Ascending aorta (tissue), 2 donors: ENCODE data around the gene ERP44. TPM values are rescaled to one million over a fixed set of nuclear protein-coding genes. Genes with fewer than 3 reads are reported as not detected.
"Not testable (repeated sequence)": the region's sequence is repeated elsewhere in the genome, so short reads cannot be mapped to it uniquely, and the experiment has no call there.

ENCODE experiments used
- DNase-seq, 2 donors: peaks; one replicate each; pipeline ENCODE4 v3.0.0-alpha.2; 2019; ENCODE audit warnings: low spot score in 2 of 2
- H3K27ac ChIP-seq, 2 donors: fragments of 200-600 bp; sonication (generic); one replicate each; pipeline ENCODE4 v1.5.1; 2016 to 2017; ENCODE audit warnings: mild to moderate bottlenecking in 1 of 2
- H3K27me3 ChIP-seq: fragments of 200-600 bp; sonication (generic); one replicate; pipeline ENCODE4 v1.5.1; 2017
- H3K36me3 ChIP-seq, 2 donors: fragments of 200-600 bp; sonication (generic); one replicate each; pipeline ENCODE4 v1.5.1; 2016
- H3K4me1 ChIP-seq, 2 donors: fragments of 200-600 bp; sonication (generic); one replicate each; pipeline ENCODE4 v1.5.1; 2016 to 2017; ENCODE audit warnings: mild to moderate bottlenecking in 1 of 2
- H3K4me3 ChIP-seq, 2 donors: fragments of 200-600 bp; sonication (generic); one replicate each; pipeline ENCODE4 v1.5.1; 2016 to 2017; ENCODE audit warnings: mild to moderate bottlenecking in 1 of 2
- H3K9me3 ChIP-seq, 2 donors: fragments of 200-600 bp; sonication (generic); one replicate each; pipeline ENCODE4 v1.5.1; 2016
- intact Hi-C: fragments of 100-400 bp; cut with DNase I; formaldehyde crosslinking; loops from one replicate; pipeline ENCODE4 v1.15.1; 2023
- total RNA-seq: library from RNA; depleted of rRNA; stranded (reverse); fragments of >200 nt; gene quantifications from one replicate; pipeline ENCODE4 v1.1.0, GENCODE V29; 2016
- TF ChIP-seq, protein P1 (sequence below), 3 experiments: fragments of 200-600 bp in 2 of 3; fragments of 450-650 bp in 1 of 3; sonication (generic) in 2 of 3; IDR thresholded peaks; one replicate each; pipeline ENCODE4 v1.5.1; 2016 to 2019; ENCODE audit warnings: antibody characterized with exemption in 3 of 3, mild to moderate bottlenecking in 1 of 3, moderate library complexity in 1 of 3

The ERP44 gene
- total RNA-seq, 1 donor from 2014 or later = 10.7 TPM

GRCh38 chr9:100098046-100098886, 534 bp downstream of the ERP44 start:
- intact Hi-C loops = loop anchor here (2.0 to 10.0 kb wide), 7 partner anchors 191 to 1303 kb away; partner anchors contain the start of genes ALG2, ANKS6, MRPL50 and MSANTD3
- TF ChIP-seq, protein P1, sequence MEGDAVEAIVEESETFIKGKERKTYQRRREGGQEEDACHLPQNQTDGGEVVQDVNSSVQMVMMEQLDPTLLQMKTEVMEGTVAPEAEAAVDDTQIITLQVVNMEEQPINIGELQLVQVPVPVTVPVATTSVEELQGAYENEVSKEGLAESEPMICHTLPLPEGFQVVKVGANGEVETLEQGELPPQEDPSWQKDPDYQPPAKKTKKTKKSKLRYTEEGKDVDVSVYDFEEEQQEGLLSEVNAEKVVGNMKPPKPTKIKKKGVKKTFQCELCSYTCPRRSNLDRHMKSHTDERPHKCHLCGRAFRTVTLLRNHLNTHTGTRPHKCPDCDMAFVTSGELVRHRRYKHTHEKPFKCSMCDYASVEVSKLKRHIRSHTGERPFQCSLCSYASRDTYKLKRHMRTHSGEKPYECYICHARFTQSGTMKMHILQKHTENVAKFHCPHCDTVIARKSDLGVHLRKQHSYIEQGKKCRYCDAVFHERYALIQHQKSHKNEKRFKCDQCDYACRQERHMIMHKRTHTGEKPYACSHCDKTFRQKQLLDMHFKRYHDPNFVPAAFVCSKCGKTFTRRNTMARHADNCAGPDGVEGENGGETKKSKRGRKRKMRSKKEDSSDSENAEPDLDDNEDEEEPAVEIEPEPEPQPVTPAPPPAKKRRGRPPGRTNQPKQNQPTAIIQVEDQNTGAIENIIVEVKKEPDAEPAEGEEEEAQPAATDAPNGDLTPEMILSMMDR (IDR thresholded peaks at IDR 0.05) = no peak
- peak overlapping the region; percentile 79 to 81 for H3K27ac ChIP-seq
- peak overlapping the region; percentile 62 to 77 for H3K4me3 ChIP-seq
- no peaks in the 10 kb centered on the region for H3K27me3 ChIP-seq
- peaks cover 0 to 4% of the 10 kb centered on the region in 2 donors for H3K36me3 ChIP-seq
- H3K9me3 ChIP-seq = no peaks in the 10 kb centered on the region
- DNase-seq = peak; percentile 18 to 70
- peaks cover 0 to 20% of the 10 kb centered on the region in 2 donors for H3K4me1 ChIP-seq

DNA sequence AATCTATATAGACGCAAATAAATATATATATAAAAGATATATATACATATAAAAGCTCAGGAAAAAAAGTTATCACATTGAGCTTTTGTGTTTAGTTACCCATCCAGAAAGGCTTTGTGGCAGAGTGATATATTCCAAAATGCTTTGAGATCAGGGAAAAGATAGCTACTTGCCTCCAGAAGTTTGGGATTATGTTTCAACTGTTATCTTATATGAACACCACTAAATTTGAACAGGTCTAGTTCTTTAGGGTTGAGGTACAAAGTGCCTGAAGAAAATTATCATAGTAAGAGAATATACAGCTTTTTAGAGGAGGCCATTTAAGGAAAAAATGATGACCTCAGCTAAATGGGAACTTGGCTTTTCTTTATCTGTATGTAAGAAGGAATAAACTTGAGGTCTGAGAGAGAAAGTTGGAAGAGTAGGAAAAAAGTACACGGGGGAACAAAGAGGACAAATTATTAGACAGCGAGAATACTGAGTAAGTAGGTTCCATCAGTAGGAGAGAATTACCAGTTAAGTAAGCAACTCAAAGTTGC, 2.4 kb downstream of the ERP44 start:
- intact Hi-C loops = loop anchor here (5.0 to 10.0 kb wide), 5 partner anchors 189 to 1302 kb away; partner anchors contain the start of genes ALG2, ANKS6, MSANTD3 and SEC61B

DNA sequence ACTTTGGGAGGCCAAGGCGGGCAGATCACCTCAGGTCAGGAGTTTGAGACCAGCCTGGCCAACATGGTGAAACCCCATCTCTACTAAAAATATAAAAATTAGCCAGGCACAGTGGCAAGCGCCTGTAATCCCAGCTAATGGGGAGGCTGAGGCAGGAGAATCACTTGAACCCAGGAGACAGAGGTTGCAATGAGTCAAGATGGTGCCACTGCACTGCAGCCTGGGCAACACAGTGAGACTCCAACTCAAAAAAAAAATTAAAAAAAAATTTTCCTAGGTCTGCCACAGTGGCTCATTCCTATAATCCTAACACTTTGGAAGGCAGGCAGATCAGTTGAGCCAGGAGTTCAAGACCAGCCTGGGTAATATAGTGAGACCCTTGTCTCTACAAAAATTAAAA, 4.4 kb downstream of the ERP44 start:
- H3K4me3 ChIP-seq, DNase-seq, H3K27me3 ChIP-seq, H3K27ac ChIP-seq, H3K9me3 ChIP-seq, H3K36me3 ChIP-seq: not testable (repeated sequence)
- intact Hi-C loops = loop anchor here (10.0 kb wide), 2 partner anchors 500 to 1300 kb away; partner anchors contain the start of gene ANKS6
- peaks cover 0 to 16% of the 10 kb centered on the region in 2 donors for H3K4me1 ChIP-seq

More for the DNA sequence above, 2.4 kb downstream of the ERP44 start:
- no peaks in the 10 kb centered on the region for H3K27me3 ChIP-seq
- no peaks in the 10 kb centered on the region for H3K9me3 ChIP-seq
- TF ChIP-seq, protein P1 (IDR thresholded peaks at IDR 0.05) = no peak
- peaks cover 0 to 21% of the 10 kb centered on the region in 2 donors for H3K4me1 ChIP-seq
- no peak overlapping the region for H3K27ac ChIP-seq
- no peak for DNase-seq
- no peak overlapping the region for H3K4me3 ChIP-seq
- H3K36me3 ChIP-seq = no peaks in the 10 kb centered on the region

DNA sequence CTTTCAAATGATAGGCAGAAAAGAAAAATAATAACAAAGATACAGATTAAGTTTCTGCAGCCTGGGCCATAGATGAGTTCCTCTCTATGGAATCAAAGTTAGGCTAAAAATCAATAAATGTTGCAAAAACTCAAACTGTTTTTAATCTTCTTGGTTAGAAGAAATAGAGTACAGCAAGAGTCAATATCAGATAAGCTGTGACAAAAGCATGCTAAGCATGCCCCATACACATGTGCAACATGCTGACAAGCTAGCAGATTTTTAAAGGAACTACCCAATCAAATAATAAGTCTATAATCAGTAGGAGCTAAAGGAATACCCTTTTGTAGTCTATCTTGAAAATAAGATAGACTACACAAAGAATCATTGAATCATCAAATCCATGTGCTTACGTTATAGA, 6.7 kb downstream of the ERP44 start:
- no peaks in the 10 kb centered on the region for H3K36me3 ChIP-seq
- no peak overlapping the region for H3K4me3 ChIP-seq
- no peak for DNase-seq
- TF ChIP-seq, protein P1 (IDR thresholded peaks at IDR 0.05) = no peak
- no peak overlapping the region for H3K27ac ChIP-seq
- peaks cover 0 to 8% of the 10 kb centered on the region in 2 donors for H3K4me1 ChIP-seq
- intact Hi-C loops = loop anchor here (10.0 kb wide), 2 partner anchors 503 to 1297 kb away; partner anchors contain the start of gene ANKS6
- H3K9me3 ChIP-seq = no peaks in the 10 kb centered on the region
- no peaks in the 10 kb centered on the region for H3K27me3 ChIP-seq

GRCh38 chr9:100091650-100092049, 7.2 kb downstream of the ERP44 start:
- Histone ChIP-seq H3K4me3 (no peak overlapping the region), H3K27me3 (no peaks in the 10 kb centered on the region), H3K9me3 (no peaks in the 10 kb centered on the region), H3K36me3 (no peaks in the 10 kb centered on the region), H3K27ac (no peak overlapping the region), H3K4me1 (peaks cover 0 to 5% of the 10 kb centered on the region in 2 donors)
- intact Hi-C loops = loop anchor here (10.0 kb wide), 2 partner anchors 503 to 1297 kb away; partner anchors contain the start of gene ANKS6
- TF ChIP-seq, protein P1 (IDR thresholded peaks at IDR 0.05) = no peak
- DNase-seq = no peak

GRCh38 chr9:100090880-100091279, 7.9 kb downstream of the ERP44 start:
- Histone ChIP-seq H3K4me1 (peaks cover 0 to 5% of the 10 kb centered on the region in 2 donors), H3K36me3 (no peaks in the 10 kb centered on the region), H3K27ac (no peak overlapping the region), H3K9me3 (no peaks in the 10 kb centered on the region), H3K4me3 (no peak overlapping the region), H3K27me3 (no peaks in the 10 kb centered on the region)
- intact Hi-C loops = loop anchor here (10.0 kb wide), 2 partner anchors 504 to 1296 kb away; partner anchors contain the start of gene ANKS6
- TF ChIP-seq, protein P1 (IDR thresholded peaks at IDR 0.05) = no peak
- no peak for DNase-seq
